ENCODE measurements around the gene MAGI1.

MAGI1 gene

DNA sequence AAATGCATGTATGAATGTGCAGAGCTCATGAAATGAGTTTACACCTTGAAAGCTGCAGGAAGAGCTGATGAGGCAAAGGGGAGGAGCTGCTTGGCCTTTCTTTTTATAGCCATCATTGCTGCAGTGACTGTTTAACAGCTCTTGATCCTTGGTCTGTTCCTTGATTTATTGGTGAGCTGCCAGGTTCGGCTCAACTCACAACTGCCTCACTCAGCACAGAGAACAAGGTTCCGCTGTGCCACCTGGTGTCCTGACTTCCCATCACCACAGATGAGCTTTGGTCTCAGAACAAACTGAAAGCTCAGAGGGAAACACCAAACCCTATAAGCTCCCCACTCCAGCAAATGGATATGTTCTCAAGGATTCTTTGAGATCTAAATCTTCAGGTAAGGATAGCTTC is 626.1 kb downstream of the MAGI1 start:
- Histone ChIP-seq H3K23ac (ENCODE audit: low read length) (no peak overlapping the region), H3K4me1 (ENCODE audit: control insufficient read depth, low read depth, low read length) (peaks cover 8% of the 10 kb centered on the region), H4K5ac (ENCODE audit: low read length) (no peak overlapping the region), H3K79me2 (ENCODE audit: control insufficient read depth, insufficient read depth, low read length) (no peaks in the 10 kb centered on the region), H2BK120ac (ENCODE audit: low read depth, low read length) (no peak overlapping the region), H3K27me3 (ENCODE audit: insufficient read depth, low read length, poor library complexity) (no peaks in the 10 kb centered on the region), H3K79me1 (ENCODE audit: low read length) (no peaks in the 10 kb centered on the region), H3K9ac (ENCODE audit: low read length) (no peak overlapping the region), H4K8ac (ENCODE audit: low read depth, low read length) (peak overlapping the region; percentile 39), H3K27ac (ENCODE audit: low read depth, low read length) (no peak overlapping the region), H3K4me3 (ENCODE audit: low read length) (no peak overlapping the region), H3K4ac (ENCODE audit: low read depth, low read length) (peak overlapping the region; percentile 52), H3K36me3 (ENCODE audit: control insufficient read depth, insufficient read depth, low read length) (no peaks in the 10 kb centered on the region), H2BK15ac (replicated peaks; ENCODE audit: low read depth) (no peak overlapping the region), H3K4me2 (ENCODE audit: low read length) (no peak overlapping the region), H3K18ac (ENCODE audit: low read length) (no peak overlapping the region), H2BK5ac (ENCODE audit: low read length) (no peak overlapping the region), H3K56ac (ENCODE audit: low read length) (peak overlapping the region; percentile 50), H2AK5ac (ENCODE audit: low read length) (no peak overlapping the region)
- peak; percentile 54 for DNase-seq
- no CpG with 5 or more reads among the region's 2 CpGs for WGBS (ENCODE audit: extremely low coverage, insufficient coverage, low lambda C conversion rate)

DNA sequence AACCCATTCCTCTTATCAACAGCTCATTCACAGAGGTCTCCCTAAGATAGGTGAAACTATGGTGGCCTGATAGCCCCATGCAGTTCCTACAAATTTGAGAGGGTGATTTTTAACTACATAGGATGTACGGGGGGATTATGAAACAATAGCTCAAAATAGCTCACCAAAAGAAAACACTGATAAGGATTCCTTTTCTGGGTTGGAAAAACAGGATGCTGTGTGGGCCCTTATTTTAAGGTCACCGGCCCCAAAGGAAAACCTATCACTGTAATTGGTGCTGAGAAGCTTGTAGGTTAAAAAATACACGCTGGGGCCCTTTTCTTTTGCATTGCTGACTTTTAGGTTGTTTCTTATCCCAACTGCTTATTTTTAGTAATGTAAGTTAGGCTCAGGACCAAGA is 627.4 kb downstream of the MAGI1 start:
- Histone ChIP-seq H3K4me2 (ENCODE audit: low read length) (no peak overlapping the region), H2BK15ac (replicated peaks; ENCODE audit: low read depth) (no peak overlapping the region), H3K4me1 (ENCODE audit: control insufficient read depth, low read depth, low read length) (peaks cover 8% of the 10 kb centered on the region), H2BK120ac (ENCODE audit: low read depth, low read length) (peak overlapping the region; percentile 95), H2BK5ac (ENCODE audit: low read length) (no peak overlapping the region), H3K27ac (ENCODE audit: low read depth, low read length) (peak overlapping the region; percentile 88), H3K23ac (ENCODE audit: low read length) (no peak overlapping the region), H3K79me2 (ENCODE audit: control insufficient read depth, insufficient read depth, low read length) (no peaks in the 10 kb centered on the region), H3K4me3 (ENCODE audit: low read length) (no peak overlapping the region), H3K56ac (ENCODE audit: low read length) (no peak overlapping the region), H3K9ac (ENCODE audit: low read length) (no peak overlapping the region), H3K18ac (ENCODE audit: low read length) (peak overlapping the region; percentile 55), H3K4ac (ENCODE audit: low read depth, low read length) (no peak overlapping the region), H3K27me3 (ENCODE audit: insufficient read depth, low read length, poor library complexity) (no peaks in the 10 kb centered on the region), H2AK5ac (ENCODE audit: low read length) (no peak overlapping the region), H4K5ac (ENCODE audit: low read length) (no peak overlapping the region), H4K8ac (ENCODE audit: low read depth, low read length) (no peak overlapping the region), H3K36me3 (ENCODE audit: control insufficient read depth, insufficient read depth, low read length) (no peaks in the 10 kb centered on the region), H3K79me1 (ENCODE audit: low read length) (no peaks in the 10 kb centered on the region)
- no CpG with 5 or more reads among the region's 3 CpGs for WGBS (ENCODE audit: extremely low coverage, insufficient coverage, low lambda C conversion rate)
- DNase-seq: peak; percentile 67

DNA sequence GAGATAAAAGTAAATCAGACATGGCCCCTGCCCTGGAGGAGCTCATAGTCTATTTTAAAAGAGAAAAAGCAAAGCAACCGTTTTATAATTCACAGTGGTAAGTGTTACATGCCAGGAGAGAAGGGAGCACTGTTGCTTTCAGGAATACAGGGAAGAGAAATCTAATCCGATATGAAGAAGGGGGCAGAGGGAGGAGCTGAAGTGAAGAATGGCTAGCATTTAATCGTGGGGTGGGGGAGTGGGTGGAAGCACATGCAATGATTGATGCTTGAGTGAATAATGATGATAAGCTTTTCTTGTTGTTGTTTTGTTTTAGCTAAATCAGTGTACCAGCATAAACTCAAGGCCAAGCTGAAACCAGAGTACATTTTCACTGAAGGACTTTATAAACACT is 629.5 kb downstream of the MAGI1 start:
- H3K79me2 ChIP-seq (ENCODE audit: control insufficient read depth, insufficient read depth, low read length): no peaks in the 10 kb centered on the region
- no peak overlapping the region for H3K4ac ChIP-seq (ENCODE audit: low read depth, low read length)
- H4K5ac ChIP-seq (ENCODE audit: low read length): no peak overlapping the region
- no peak overlapping the region for H4K8ac ChIP-seq (ENCODE audit: low read depth, low read length)
- no peak overlapping the region for H3K4me2 ChIP-seq (ENCODE audit: low read length)
- H3K79me1 ChIP-seq (ENCODE audit: low read length): no peaks in the 10 kb centered on the region
- no peak overlapping the region for H3K9ac ChIP-seq (ENCODE audit: low read length)
- no peak overlapping the region for H2BK15ac ChIP-seq (replicated peaks; ENCODE audit: low read depth)
- no peak overlapping the region for H2BK5ac ChIP-seq (ENCODE audit: low read length)
- H2BK120ac ChIP-seq (ENCODE audit: low read depth, low read length): no peak overlapping the region
- H3K36me3 ChIP-seq (ENCODE audit: control insufficient read depth, insufficient read depth, low read length): no peaks in the 10 kb centered on the region
- DNase-seq: no peak
- H3K23ac ChIP-seq (ENCODE audit: low read length): no peak overlapping the region
- peaks cover 8% of the 10 kb centered on the region for H3K4me1 ChIP-seq (ENCODE audit: control insufficient read depth, low read depth, low read length)
- H3K27me3 ChIP-seq (ENCODE audit: insufficient read depth, low read length, poor library complexity): no peaks in the 10 kb centered on the region
- H3K18ac ChIP-seq (ENCODE audit: low read length): no peak overlapping the region
- WGBS (ENCODE audit: extremely low coverage, insufficient coverage, low lambda C conversion rate): no CpG with 5 or more reads among the region's 3 CpGs
- H3K4me3 ChIP-seq (ENCODE audit: low read length): no peak overlapping the region
- H2AK5ac ChIP-seq (ENCODE audit: low read length): no peak overlapping the region
- no peak overlapping the region for H3K56ac ChIP-seq (ENCODE audit: low read length)
- H3K27ac ChIP-seq (ENCODE audit: low read depth, low read length): no peak overlapping the region

DNA sequence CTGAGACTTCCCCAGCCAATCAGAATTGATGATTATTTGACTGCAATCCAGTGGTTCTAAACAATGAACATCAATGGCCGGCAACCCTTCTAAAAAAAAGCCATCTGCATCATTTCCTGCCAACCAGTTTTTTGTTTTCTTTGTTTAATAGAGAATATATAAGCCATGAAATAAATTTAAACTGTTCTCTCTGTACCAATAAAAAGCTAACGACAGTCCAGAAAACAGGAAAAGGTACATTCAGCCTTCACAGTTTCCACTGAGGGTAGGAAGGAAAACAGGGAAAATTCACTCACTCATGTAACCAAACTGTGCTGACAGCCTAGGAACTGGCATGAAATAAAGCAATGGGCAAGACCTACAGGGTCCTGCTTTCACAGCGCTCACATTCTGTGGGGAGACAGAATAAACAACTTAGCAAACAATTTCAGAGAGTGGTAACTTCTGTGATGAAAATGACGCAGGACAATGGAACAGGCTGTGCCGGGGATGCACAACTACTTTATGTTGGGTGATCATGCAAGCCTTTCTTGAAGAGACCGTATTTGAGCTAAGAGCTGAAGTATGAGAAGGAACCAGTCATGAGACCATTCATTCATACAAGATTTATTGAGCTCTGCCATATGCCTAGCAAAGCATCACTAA is 630.1 kb downstream of the MAGI1 start:
- Histone ChIP-seq H4K5ac (ENCODE audit: low read length) (no peak overlapping the region), H3K4ac (ENCODE audit: low read depth, low read length) (no peak overlapping the region), H3K36me3 (ENCODE audit: control insufficient read depth, insufficient read depth, low read length) (no peaks in the 10 kb centered on the region), H3K79me2 (ENCODE audit: control insufficient read depth, insufficient read depth, low read length) (no peaks in the 10 kb centered on the region), H3K4me1 (ENCODE audit: control insufficient read depth, low read depth, low read length) (peaks cover 8% of the 10 kb centered on the region), H2BK5ac (ENCODE audit: low read length) (peak overlapping the region; percentile 64), H3K56ac (ENCODE audit: low read length) (no peak overlapping the region), H3K27ac (ENCODE audit: low read depth, low read length) (no peak overlapping the region), H3K9ac (ENCODE audit: low read length) (no peak overlapping the region), H2BK120ac (ENCODE audit: low read depth, low read length) (no peak overlapping the region), H2AK5ac (ENCODE audit: low read length) (no peak overlapping the region), H2BK15ac (replicated peaks; ENCODE audit: low read depth) (no peak overlapping the region), H3K4me2 (ENCODE audit: low read length) (no peak overlapping the region), H3K79me1 (ENCODE audit: low read length) (no peaks in the 10 kb centered on the region), H3K27me3 (ENCODE audit: insufficient read depth, low read length, poor library complexity) (no peaks in the 10 kb centered on the region), H3K18ac (ENCODE audit: low read length) (no peak overlapping the region), H3K23ac (ENCODE audit: low read length) (peak overlapping the region; percentile 15), H4K8ac (ENCODE audit: low read depth, low read length) (no peak overlapping the region), H3K4me3 (ENCODE audit: low read length) (no peak overlapping the region)
- no peak for DNase-seq
- WGBS (ENCODE audit: extremely low coverage, insufficient coverage, low lambda C conversion rate): no CpG with 5 or more reads among the region's 6 CpGs

DNA sequence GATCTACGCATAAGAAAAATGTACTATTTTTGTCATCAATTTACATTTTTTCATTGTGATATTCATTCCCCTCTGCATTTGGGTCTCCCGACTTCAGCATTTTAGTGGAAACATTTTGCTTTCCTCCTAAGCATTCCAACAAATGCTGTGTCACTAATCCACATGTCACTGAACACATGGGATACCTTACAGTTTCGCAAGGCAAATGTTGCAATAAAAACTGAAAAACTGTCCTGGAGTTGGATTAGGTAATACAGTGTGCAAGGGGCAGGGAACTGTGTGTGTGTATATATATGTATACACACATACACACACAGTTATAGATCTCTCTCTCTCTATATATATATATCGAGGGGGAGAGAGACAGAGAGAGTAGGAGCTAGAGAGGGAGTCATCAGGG is 632.2 kb downstream of the MAGI1 start:
- no peaks in the 10 kb centered on the region for H3K36me3 ChIP-seq (ENCODE audit: control insufficient read depth, insufficient read depth, low read length)
- no CpG with 5 or more reads among the region's 4 CpGs for WGBS (ENCODE audit: extremely low coverage, insufficient coverage, low lambda C conversion rate)
- DNase-seq: no peak

DNA sequence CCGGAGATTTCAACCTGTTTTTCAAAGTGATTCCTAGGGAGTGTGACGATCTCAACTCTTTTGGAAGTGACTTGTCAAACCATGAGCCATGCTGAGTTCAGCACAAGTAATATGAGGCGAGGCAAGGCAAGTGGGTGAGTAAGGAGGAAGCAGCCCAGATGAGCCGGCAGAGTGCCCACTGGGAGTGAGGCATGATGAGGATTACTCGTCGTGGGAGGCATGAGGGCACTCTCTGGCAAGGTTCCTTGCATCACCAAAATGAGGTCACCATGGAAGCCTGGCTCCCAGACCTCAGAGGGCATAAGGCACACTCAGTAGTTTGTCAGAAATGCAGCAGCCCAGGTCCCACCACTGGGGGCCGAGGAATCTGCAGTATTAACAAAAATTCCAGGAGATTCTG is 636.1 kb downstream of the MAGI1 start:
- Histone ChIP-seq H3K18ac (ENCODE audit: low read length) (no peak overlapping the region), H3K4me2 (ENCODE audit: low read length) (no peak overlapping the region), H3K4me1 (ENCODE audit: control insufficient read depth, low read depth, low read length) (peaks cover 4% of the 10 kb centered on the region), H4K5ac (ENCODE audit: low read length) (no peak overlapping the region), H3K9ac (ENCODE audit: low read length) (no peak overlapping the region), H3K56ac (ENCODE audit: low read length) (no peak overlapping the region), H3K36me3 (ENCODE audit: control insufficient read depth, insufficient read depth, low read length) (no peaks in the 10 kb centered on the region), H3K79me2 (ENCODE audit: control insufficient read depth, insufficient read depth, low read length) (no peaks in the 10 kb centered on the region), H3K79me1 (ENCODE audit: low read length) (no peaks in the 10 kb centered on the region), H3K4ac (ENCODE audit: low read depth, low read length) (no peak overlapping the region), H3K27ac (ENCODE audit: low read depth, low read length) (no peak overlapping the region), H2BK120ac (ENCODE audit: low read depth, low read length) (no peak overlapping the region), H4K8ac (ENCODE audit: low read depth, low read length) (no peak overlapping the region), H3K27me3 (ENCODE audit: insufficient read depth, low read length, poor library complexity) (no peaks in the 10 kb centered on the region), H2BK15ac (replicated peaks; ENCODE audit: low read depth) (no peak overlapping the region), H2BK5ac (ENCODE audit: low read length) (no peak overlapping the region), H3K23ac (ENCODE audit: low read length) (no peak overlapping the region), H3K4me3 (ENCODE audit: low read length) (no peak overlapping the region), H2AK5ac (ENCODE audit: low read length) (no peak overlapping the region)
- DNase-seq: peak; percentile 79
- no CpG with 5 or more reads among the region's 7 CpGs for WGBS (ENCODE audit: extremely low coverage, insufficient coverage, low lambda C conversion rate)

More for the DNA sequence above, 632.2 kb downstream of the MAGI1 start:
- Histone ChIP-seq H2BK15ac (replicated peaks; ENCODE audit: low read depth) (no peak overlapping the region), H4K5ac (ENCODE audit: low read length) (no peak overlapping the region), H3K56ac (ENCODE audit: low read length) (no peak overlapping the region), H3K27ac (ENCODE audit: low read depth, low read length) (no peak overlapping the region), H3K4ac (ENCODE audit: low read depth, low read length) (no peak overlapping the region), H2BK120ac (ENCODE audit: low read depth, low read length) (no peak overlapping the region), H3K79me1 (ENCODE audit: low read length) (no peaks in the 10 kb centered on the region), H2BK5ac (ENCODE audit: low read length) (no peak overlapping the region), H4K8ac (ENCODE audit: low read depth, low read length) (no peak overlapping the region), H3K79me2 (ENCODE audit: control insufficient read depth, insufficient read depth, low read length) (no peaks in the 10 kb centered on the region), H3K27me3 (ENCODE audit: insufficient read depth, low read length, poor library complexity) (no peaks in the 10 kb centered on the region), H3K9ac (ENCODE audit: low read length) (no peak overlapping the region), H3K23ac (ENCODE audit: low read length) (peak overlapping the region; percentile 15), H3K4me1 (ENCODE audit: control insufficient read depth, low read depth, low read length) (peaks cover 8% of the 10 kb centered on the region), H3K4me2 (ENCODE audit: low read length) (no peak overlapping the region), H3K18ac (ENCODE audit: low read length) (no peak overlapping the region), H2AK5ac (ENCODE audit: low read length) (no peak overlapping the region), H3K4me3 (ENCODE audit: low read length) (no peak overlapping the region)

Measured in mesendoderm (in vitro differentiated cells).